HEK293 (cell line): ENCODE data around the gene CBS.

Experiments
- CTCF ChIA-PET: fragments of 350-600 bp; formaldehyde crosslinking; extraction: SDS; loops from one replicate; lab custom pipeline; 2021; ENCODE audit warnings: antibody characterized with exemption; lab: Yijun Ruan, JAX
- POLR2A ChIA-PET: fragments of 300-600 bp; formaldehyde crosslinking; extraction: SDS; loops from one replicate; lab custom pipeline; 2020; ENCODE audit warnings: antibody characterized with exemption, inconsistent platforms; lab: Yijun Ruan, JAX
- H3K27ac ChIP-seq: fragments of 200-500 bp; sonication (Bioruptor generic); 2 replicates; pipeline ENCODE4 v1.5.1; 2014; ENCODE audit warnings: low read depth, low read length, control low read depth, inconsistent platforms; ENCODE audit errors: extremely low read depth
- H3K36me3 ChIP-seq, 2 experiments: fragments of 200-500 bp in 1 of 2; sonication (Bioruptor generic) in 1 of 2; 1 replicate in 1 of 2; 2 replicates in 1 of 2; pipeline ENCODE4 v1.5.1; 2014 to 2017; ENCODE audit warnings: inconsistent platforms in 2 of 2, low read length in 2 of 2; ENCODE audit not compliant: control insufficient read depth in 2 of 2, insufficient read depth in 1 of 2
- H3K4me1 ChIP-seq: fragments of 200-500 bp; sonication (Bioruptor generic); 2 replicates; pipeline ENCODE4 v1.5.1; 2014; ENCODE audit warnings: mild to moderate bottlenecking, low read length, inconsistent platforms; ENCODE audit not compliant: control insufficient read depth, insufficient read depth
- H3K4me3 ChIP-seq: 2 replicates; pipeline ENCODE4 v1.5.1; 2011; ENCODE audit warnings: low read depth, mild to moderate bottlenecking, control low read depth, low read length, moderate library complexity
- H3K9me3 ChIP-seq: fragments of 200-500 bp; sonication (Bioruptor generic); 2 replicates; pipeline ENCODE4 v1.5.1; 2014; ENCODE audit warnings: low read depth, low read length, inconsistent platforms; ENCODE audit not compliant: control insufficient read depth, insufficient read depth
- AEBP2 ChIP-seq: fragments of 450-650 bp; formaldehyde crosslinking; IDR thresholded peaks from 2 replicates; pipeline ENCODE4 v1.5.1; 2016; ENCODE audit warnings: missing biosample characterization, missing genetic modification characterization, borderline replicate concordance
- ATF2 ChIP-seq: fragments of 450-650 bp; formaldehyde crosslinking; IDR thresholded peaks from 2 replicates; pipeline ENCODE4 v1.5.1; 2016; ENCODE audit warnings: missing biosample characterization, missing genetic modification characterization, low read depth
- BCL11A ChIP-seq: fragments of 450-650 bp; formaldehyde crosslinking; IDR thresholded peaks from 2 replicates; pipeline ENCODE4 v1.5.1; 2016; ENCODE audit warnings: low read depth, missing biosample characterization, missing genetic modification characterization
- KLF8 ChIP-seq: fragments of 450-650 bp; formaldehyde crosslinking; IDR thresholded peaks from 2 replicates; pipeline ENCODE4 v1.5.1; 2016; ENCODE audit warnings: missing biosample characterization, missing genetic modification characterization
- KLF9 ChIP-seq: fragments of 450-650 bp; formaldehyde crosslinking; IDR thresholded peaks from 2 replicates; pipeline ENCODE4 v1.5.1; 2016; ENCODE audit warnings: missing biosample characterization, missing genetic modification characterization, low read depth
- PRDM2 ChIP-seq: fragments of 450-650 bp; formaldehyde crosslinking; IDR thresholded peaks from 2 replicates; pipeline ENCODE4 v1.5.1; 2016; ENCODE audit warnings: missing biosample characterization, missing genetic modification characterization, borderline replicate concordance
- SCRT1 ChIP-seq: fragments of 450-650 bp; formaldehyde crosslinking; IDR thresholded peaks from 2 replicates; pipeline ENCODE4 v1.5.1; 2016; ENCODE audit warnings: missing biosample characterization, missing genetic modification characterization, borderline replicate concordance
- ZBTB48 ChIP-seq: fragments of 450-650 bp; formaldehyde crosslinking; IDR thresholded peaks from 2 replicates; pipeline ENCODE4 v1.5.1; 2016; ENCODE audit warnings: missing biosample characterization, missing genetic modification characterization
- ZIC2 ChIP-seq: fragments of 450-650 bp; formaldehyde crosslinking; IDR thresholded peaks from 2 replicates; pipeline ENCODE4 v1.5.1; 2016; ENCODE audit warnings: missing biosample characterization, missing genetic modification characterization
- ZNF114 ChIP-seq: fragments of 450-650 bp; formaldehyde crosslinking; IDR thresholded peaks from 2 replicates; pipeline ENCODE4 v1.5.0; 2017; ENCODE audit warnings: missing biosample characterization, missing genetic modification characterization
- ZNF140 ChIP-seq: fragments of 450-650 bp; formaldehyde crosslinking; IDR thresholded peaks from 2 replicates; pipeline ENCODE4 v1.5.1; 2016; ENCODE audit warnings: missing biosample characterization, missing genetic modification characterization
- ZNF169 ChIP-seq: fragments of 450-650 bp; formaldehyde crosslinking; IDR thresholded peaks from 2 replicates; pipeline ENCODE4 v1.5.1; 2016; ENCODE audit warnings: missing biosample characterization, missing genetic modification characterization
- ZNF2 ChIP-seq: fragments of 450-650 bp; formaldehyde crosslinking; IDR thresholded peaks from 2 replicates; pipeline ENCODE4 v1.5.1; 2016; ENCODE audit warnings: missing biosample characterization, missing genetic modification characterization
- ZNF221 ChIP-seq: fragments of 450-650 bp; formaldehyde crosslinking; IDR thresholded peaks from 2 replicates; pipeline ENCODE4 v1.5.1; 2017; ENCODE audit warnings: missing biosample characterization, missing genetic modification characterization, borderline replicate concordance
- ZNF280C ChIP-seq: fragments of 450-650 bp; formaldehyde crosslinking; IDR thresholded peaks from 2 replicates; pipeline ENCODE4 v1.5.1; 2016; ENCODE audit warnings: missing biosample characterization, missing genetic modification characterization
- ZNF513 ChIP-seq: fragments of 450-650 bp; IDR thresholded peaks from 2 replicates; pipeline ENCODE4 v1.5.1; 2018; ENCODE audit warnings: missing biosample characterization, missing genetic modification characterization
- ZNF561 ChIP-seq: fragments of 450-650 bp; IDR thresholded peaks from 2 replicates; pipeline ENCODE4 v1.5.1; 2018; ENCODE audit warnings: missing biosample characterization, missing genetic modification characterization, borderline replicate concordance
- ZNF580 ChIP-seq: fragments of 450-650 bp; formaldehyde crosslinking; IDR thresholded peaks from 2 replicates; pipeline ENCODE4 v1.5.1; 2016; ENCODE audit warnings: missing biosample characterization, missing genetic modification characterization
- ZNF645 ChIP-seq: fragments of 450-650 bp; formaldehyde crosslinking; IDR thresholded peaks from 2 replicates; pipeline ENCODE4; 2016; ENCODE audit warnings: missing biosample characterization, missing genetic modification characterization
- ZNF776 ChIP-seq: fragments of 450-650 bp; formaldehyde crosslinking; IDR thresholded peaks from 2 replicates; pipeline ENCODE4 v1.5.0; 2017; ENCODE audit warnings: missing biosample characterization, missing genetic modification characterization, borderline replicate concordance
- ZSCAN5A ChIP-seq: fragments of 450-650 bp; formaldehyde crosslinking; IDR thresholded peaks from 2 replicates; pipeline ENCODE4 v1.5.1; 2016; ENCODE audit warnings: missing biosample characterization, missing genetic modification characterization

Gene CBS

GRCh38 chr21:43018519-43018918, 57.1 kb downstream of the CBS start (continued):
- TF ChIP-seq ZSCAN5A (tag by site-specific recombination) (no peak), KLF9 (tag by site-specific recombination) (no peak), AEBP2 (tag by site-specific recombination) (no peak), ZBTB48 (tag by site-specific recombination) (no peak), ZNF140 (tag by site-specific recombination) (no peak), ZNF645 (tag by site-specific recombination) (no peak), ZNF513 (tag by site-specific recombination) (no peak), KLF8 (tag by site-specific recombination) (no peak)

GRCh38 chr21:43016728-43017127, 58.9 kb downstream of the CBS start:
- no peaks in the 10 kb centered on the region for H3K4me1 ChIP-seq
- H3K27ac ChIP-seq, result no peak overlapping the region
- H3K9me3 ChIP-seq, result no peaks in the 10 kb centered on the region
- H3K36me3 ChIP-seq, result peaks cover 8 to 65% of the 10 kb centered on the region in 2 experiments
- H3K4me3 ChIP-seq, result no peak overlapping the region
- ChIA-PET POLR2A (no interaction called here), CTCF (no interaction called here)
- no peak for TF ChIP-seq ZNF280C (tag by site-specific recombination)
- TF ChIP-seq ZNF580, result no peak
- no peak for TF ChIP-seq ZNF776 (tag by site-specific recombination)
- TF ChIP-seq ZNF114 (tag by site-specific recombination), result no peak
- TF ChIP-seq ATF2 (tag by site-specific recombination), result no peak
- no peak for TF ChIP-seq ZNF561 (tag by site-specific recombination)
- no peak for TF ChIP-seq ZNF2
- TF ChIP-seq BCL11A (tag by site-specific recombination), result no peak
- no peak for TF ChIP-seq ZNF221 (tag by site-specific recombination)
- no peak for TF ChIP-seq PRDM2 (tag by site-specific recombination)
- no peak for TF ChIP-seq SCRT1 (tag by site-specific recombination)
- TF ChIP-seq ZIC2 (tag by site-specific recombination), result no peak
- no peak for TF ChIP-seq ZNF169
- no peak for TF ChIP-seq KLF8 (tag by site-specific recombination)
